ENCODE data around the gene DIAPH2.

DIAPH2 gene

GRCh38 chrX:97320305-97320704, 635.7 kb downstream of the DIAPH2 start:
- Mint-ChIP-seq H3K27ac (no peak overlapping the region), H3K4me1 (no peaks in the 10 kb centered on the region)
- no peak for ATAC-seq

GRCh38 chrX:97322401-97322800, 637.8 kb downstream of the DIAPH2 start:
- ATAC-seq = no peak
- H3K4me3 Mint-ChIP-seq = no peak overlapping the region
- H3K9me3 Mint-ChIP-seq = no peaks in the 10 kb centered on the region
- H3K27ac Mint-ChIP-seq = no peak overlapping the region
- H3K27me3 Mint-ChIP-seq = no peaks in the 10 kb centered on the region
- H3K36me3 Mint-ChIP-seq = no peaks in the 10 kb centered on the region
- no peaks in the 10 kb centered on the region for H3K4me1 Mint-ChIP-seq

More at GRCh38 chrX:97320305-97320704, 635.7 kb downstream of the DIAPH2 start:
- no peaks in the 10 kb centered on the region for H3K27me3 Mint-ChIP-seq
- H3K4me3 Mint-ChIP-seq = no peak overlapping the region
- no peaks in the 10 kb centered on the region for H3K9me3 Mint-ChIP-seq
- H3K36me3 Mint-ChIP-seq = no peaks in the 10 kb centered on the region

GRCh38 chrX:97326456-97326855, 641.8 kb downstream of the DIAPH2 start:
- no peaks in the 10 kb centered on the region for H3K36me3 Mint-ChIP-seq
- peak; percentile 74 for ATAC-seq
- H3K4me3 Mint-ChIP-seq = no peak overlapping the region
- H3K9me3 Mint-ChIP-seq = no peaks in the 10 kb centered on the region
- no peak overlapping the region for H3K27ac Mint-ChIP-seq
- no peaks in the 10 kb centered on the region for H3K4me1 Mint-ChIP-seq
- no peaks in the 10 kb centered on the region for H3K27me3 Mint-ChIP-seq

- Mint-ChIP-seq H3K4me1 (peaks cover 4% of the 10 kb centered on the region), H3K27me3 (no peaks in the 10 kb centered on the region), H3K9me3 (no peaks in the 10 kb centered on the region), H3K36me3 (no peaks in the 10 kb centered on the region), H3K27ac (no peak overlapping the region), H3K4me3 (no peak overlapping the region)
- no peak for ATAC-seq
These were observed 644.3 kb downstream of the DIAPH2 start for GRCh38 chrX:97328853-97329390.

GRCh38 chrX:97330151-97330550, 645.5 kb downstream of the DIAPH2 start:
- peaks cover 5% of the 10 kb centered on the region for H3K4me1 Mint-ChIP-seq
- ATAC-seq = no peak
- H3K36me3 Mint-ChIP-seq = no peaks in the 10 kb centered on the region
- H3K4me3 Mint-ChIP-seq = no peak overlapping the region
- H3K9me3 Mint-ChIP-seq = no peaks in the 10 kb centered on the region
- H3K27me3 Mint-ChIP-seq = no peaks in the 10 kb centered on the region
- H3K27ac Mint-ChIP-seq = no peak overlapping the region

- no peak overlapping the region for H3K4me3 Mint-ChIP-seq
- H3K27ac Mint-ChIP-seq = no peak overlapping the region
- no peaks in the 10 kb centered on the region for H3K27me3 Mint-ChIP-seq
- no peaks in the 10 kb centered on the region for H3K36me3 Mint-ChIP-seq
- ATAC-seq = no peak
- peaks cover 5% of the 10 kb centered on the region for H3K4me1 Mint-ChIP-seq
- no peaks in the 10 kb centered on the region for H3K9me3 Mint-ChIP-seq
These were observed 648.3 kb downstream of the DIAPH2 start for GRCh38 chrX:97332963-97333362.

- H3K36me3 Mint-ChIP-seq = no peaks in the 10 kb centered on the region
- no peaks in the 10 kb centered on the region for H3K9me3 Mint-ChIP-seq
- H3K4me3 Mint-ChIP-seq = no peak overlapping the region
- ATAC-seq = no peak
- H3K27me3 Mint-ChIP-seq = no peaks in the 10 kb centered on the region
- H3K27ac Mint-ChIP-seq = no peak overlapping the region
- H3K4me1 Mint-ChIP-seq = peaks cover 5% of the 10 kb centered on the region
These were observed 650.2 kb downstream of the DIAPH2 start for GRCh38 chrX:97334850-97335249.

- no peak for ATAC-seq
- Mint-ChIP-seq H3K27ac (no peak overlapping the region), H3K4me1 (peaks cover 18% of the 10 kb centered on the region), H3K36me3 (no peaks in the 10 kb centered on the region), H3K27me3 (no peaks in the 10 kb centered on the region), H3K4me3 (no peak overlapping the region), H3K9me3 (no peaks in the 10 kb centered on the region)
These were observed 660.1 kb downstream of the DIAPH2 start for GRCh38 chrX:97344724-97345123.

- no peak for ATAC-seq
- Mint-ChIP-seq H3K36me3 (peaks cover 4% of the 10 kb centered on the region), H3K9me3 (no peaks in the 10 kb centered on the region), H3K27me3 (no peaks in the 10 kb centered on the region), H3K4me3 (no peak overlapping the region), H3K27ac (no peak overlapping the region), H3K4me1 (no peaks in the 10 kb centered on the region)
These were observed 674.3 kb downstream of the DIAPH2 start for GRCh38 chrX:97358941-97359340.

GRCh38 chrX:97363843-97364242, 679.2 kb downstream of the DIAPH2 start:
- ATAC-seq = no peak

GRCh38 chrX:97366237-97366636, 681.6 kb downstream of the DIAPH2 start:
- Mint-ChIP-seq H3K4me3 (no peak overlapping the region), H3K27me3 (no peaks in the 10 kb centered on the region), H3K9me3 (no peaks in the 10 kb centered on the region), H3K27ac (no peak overlapping the region), H3K4me1 (no peaks in the 10 kb centered on the region), H3K36me3 (peaks cover 4% of the 10 kb centered on the region)
- ATAC-seq = no peak

More at GRCh38 chrX:97363843-97364242, 679.2 kb downstream of the DIAPH2 start:
- no peak overlapping the region for H3K4me3 Mint-ChIP-seq
- H3K9me3 Mint-ChIP-seq = no peaks in the 10 kb centered on the region
- H3K27me3 Mint-ChIP-seq = no peaks in the 10 kb centered on the region
- H3K27ac Mint-ChIP-seq = no peak overlapping the region
- no peaks in the 10 kb centered on the region for H3K4me1 Mint-ChIP-seq
- H3K36me3 Mint-ChIP-seq = peaks cover 4% of the 10 kb centered on the region

GRCh38 chrX:97367125-97367524, 682.5 kb downstream of the DIAPH2 start:
- ATAC-seq = no peak
- Mint-ChIP-seq H3K36me3 (peaks cover 4% of the 10 kb centered on the region), H3K27me3 (no peaks in the 10 kb centered on the region), H3K9me3 (no peaks in the 10 kb centered on the region), H3K4me1 (no peaks in the 10 kb centered on the region), H3K27ac (no peak overlapping the region), H3K4me3 (no peak overlapping the region)

- ATAC-seq = no peak
These were observed 685.3 kb downstream of the DIAPH2 start for GRCh38 chrX:97369947-97370346.

GRCh38 chrX:97372001-97372766, 687.5 kb downstream of the DIAPH2 start:
- ATAC-seq = no peak
- Mint-ChIP-seq H3K9me3 (no peaks in the 10 kb centered on the region), H3K36me3 (no peaks in the 10 kb centered on the region), H3K27me3 (no peaks in the 10 kb centered on the region), H3K4me1 (peaks cover 6% of the 10 kb centered on the region), H3K27ac (no peak overlapping the region), H3K4me3 (no peak overlapping the region)

More at GRCh38 chrX:97369947-97370346, 685.3 kb downstream of the DIAPH2 start:
- H3K4me3 Mint-ChIP-seq = no peak overlapping the region
- H3K36me3 Mint-ChIP-seq = peaks cover 4% of the 10 kb centered on the region
- H3K9me3 Mint-ChIP-seq = no peaks in the 10 kb centered on the region
- peaks cover 6% of the 10 kb centered on the region for H3K4me1 Mint-ChIP-seq
- no peak overlapping the region for H3K27ac Mint-ChIP-seq
- H3K27me3 Mint-ChIP-seq = no peaks in the 10 kb centered on the region

GRCh38 chrX:97374266-97374665, 689.6 kb downstream of the DIAPH2 start:
- H3K27me3 Mint-ChIP-seq = no peaks in the 10 kb centered on the region

GRCh38 chrX:97380200-97380599, 695.6 kb downstream of the DIAPH2 start:
- Mint-ChIP-seq H3K9me3 (no peaks in the 10 kb centered on the region), H3K4me1 (no peaks in the 10 kb centered on the region), H3K4me3 (no peak overlapping the region), H3K27me3 (no peaks in the 10 kb centered on the region), H3K27ac (no peak overlapping the region), H3K36me3 (peaks cover 15% of the 10 kb centered on the region)
- ATAC-seq = no peak

More at GRCh38 chrX:97374266-97374665, 689.6 kb downstream of the DIAPH2 start:
- Mint-ChIP-seq H3K9me3 (no peaks in the 10 kb centered on the region), H3K4me1 (peaks cover 6% of the 10 kb centered on the region), H3K27ac (no peak overlapping the region), H3K36me3 (no peaks in the 10 kb centered on the region), H3K4me3 (no peak overlapping the region)
- no peak for ATAC-seq

Data from stimulated activated memory B cell treated with anti-CD40 and anti-IgM and Interleukin-4, amounts not matched to agents 10 μg/mL and 1 μg/mL and 100 μg/mL, for 72 hours (primary cell).